A204.1 (cell line): ENCODE data around the gene FAH.
"Not testable (repeated sequence)": the region's sequence is repeated elsewhere in the genome, so short reads cannot be mapped to it uniquely, and the experiment has no call there.

Experiments
- FAIRE-seq: peaks from 2 replicates; lab custom pipeline; 2012; peaks lifted over from hg19 to GRCh38; lab: Jason Lieb, UNC

The FAH gene

DNA sequence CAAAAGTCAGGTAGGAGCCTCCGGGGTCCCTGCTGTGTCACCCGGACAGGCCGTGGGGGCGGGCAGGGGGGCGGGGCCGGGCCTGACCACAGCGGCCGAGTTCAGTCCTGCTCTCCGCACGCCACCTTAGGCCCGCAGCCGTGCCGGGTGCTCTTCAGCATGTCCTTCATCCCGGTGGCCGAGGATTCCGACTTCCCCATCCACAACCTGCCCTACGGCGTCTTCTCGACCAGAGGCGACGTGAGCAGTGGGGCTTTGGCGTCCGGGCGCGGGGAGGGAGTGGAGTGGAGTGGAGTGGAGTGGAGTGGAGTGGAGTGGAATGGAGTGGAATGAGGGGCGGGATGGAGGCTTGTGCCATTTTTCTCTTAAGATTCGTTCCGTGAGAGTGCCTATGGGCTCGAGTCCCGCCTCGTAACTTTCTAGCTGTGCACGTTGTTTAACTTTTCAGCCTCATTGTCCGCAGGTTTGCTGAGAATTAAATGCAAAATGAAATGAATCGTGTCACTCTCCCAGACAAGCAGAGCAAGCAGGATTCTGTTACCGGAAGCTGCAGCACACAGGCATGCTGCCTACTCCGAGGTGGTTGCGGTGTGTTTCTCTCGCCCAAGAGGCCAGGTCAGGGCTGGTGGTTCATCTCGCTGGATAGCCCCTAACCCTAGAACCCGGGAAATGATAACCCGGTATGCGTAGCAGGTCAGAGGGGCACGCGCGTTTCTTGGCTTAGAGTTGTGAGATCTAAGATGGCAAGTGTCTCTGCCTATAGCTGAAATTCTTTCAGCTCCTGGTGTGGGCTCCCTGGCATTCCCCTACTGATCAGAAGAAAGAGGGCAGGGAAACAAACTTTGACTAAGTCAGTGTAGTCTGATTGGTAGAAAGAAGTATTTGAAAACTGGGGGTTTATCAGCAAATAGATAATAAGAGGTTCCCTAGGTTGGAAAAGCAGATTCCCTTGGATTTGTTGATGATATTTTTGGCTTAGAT is at the start of gene FAH:
Gene FAH (plus strand): TSS at position 104 of the 981 bp plus-strand sequence. CDS start 56 bp downstream, at position 160.
- no peak for FAIRE-seq

GRCh38 chr15:80105193-80105592 is 47.6 kb upstream of the FAH start:
- FAIRE-seq = no peak

- FAIRE-seq = no peak
Observed at GRCh38 chr15:80105595-80105994, 47.2 kb upstream of the FAH start.

DNA sequence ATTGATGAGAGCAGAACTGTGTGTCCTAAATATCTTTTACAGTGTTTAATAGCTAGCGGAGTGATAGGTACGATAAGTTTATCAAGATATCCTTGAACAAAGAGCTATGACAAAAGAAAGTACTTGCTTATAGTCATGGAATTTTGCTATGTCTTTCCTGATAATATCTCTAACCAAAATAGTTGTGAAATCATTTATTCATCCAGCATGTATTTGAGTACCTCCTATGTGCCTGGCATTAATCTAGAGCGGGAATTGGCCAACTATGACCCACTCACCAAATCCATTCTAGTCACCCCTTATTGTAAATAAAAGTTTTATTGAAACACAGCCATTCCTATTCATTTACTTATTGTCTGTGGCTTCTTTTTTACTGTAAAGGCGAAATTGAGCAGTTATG is 46.7 kb upstream of the FAH start:
- no peak for FAIRE-seq

GRCh38 chr15:80107204-80107603 is 45.6 kb upstream of the FAH start:
- no peak for FAIRE-seq

DNA sequence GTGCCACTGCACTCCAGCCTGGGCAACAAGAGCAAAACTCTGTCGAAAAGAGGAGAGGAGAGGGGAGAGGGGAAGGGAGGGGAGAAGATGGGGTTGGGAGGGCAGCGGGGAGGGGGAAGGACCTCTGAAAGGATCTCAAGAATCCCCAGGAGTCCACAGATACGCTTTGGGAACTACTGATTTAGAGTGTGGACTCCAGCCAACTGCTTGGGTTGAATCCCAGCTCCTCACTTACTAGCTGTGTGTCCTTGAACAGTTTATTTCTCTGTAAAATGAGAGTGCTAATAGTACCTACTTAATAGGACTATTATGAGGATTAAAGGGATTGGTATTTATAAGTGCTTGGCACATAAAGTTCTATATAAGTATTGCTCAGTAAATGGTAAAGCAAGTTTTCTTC is 45.0 kb upstream of the FAH start:
- no peak for FAIRE-seq

- no peak for FAIRE-seq
Observed at GRCh38 chr15:80109388-80109787, 43.4 kb upstream of the FAH start.

GRCh38 chr15:80110920-80111319 is 41.9 kb upstream of the FAH start:
- no peak for FAIRE-seq

DNA sequence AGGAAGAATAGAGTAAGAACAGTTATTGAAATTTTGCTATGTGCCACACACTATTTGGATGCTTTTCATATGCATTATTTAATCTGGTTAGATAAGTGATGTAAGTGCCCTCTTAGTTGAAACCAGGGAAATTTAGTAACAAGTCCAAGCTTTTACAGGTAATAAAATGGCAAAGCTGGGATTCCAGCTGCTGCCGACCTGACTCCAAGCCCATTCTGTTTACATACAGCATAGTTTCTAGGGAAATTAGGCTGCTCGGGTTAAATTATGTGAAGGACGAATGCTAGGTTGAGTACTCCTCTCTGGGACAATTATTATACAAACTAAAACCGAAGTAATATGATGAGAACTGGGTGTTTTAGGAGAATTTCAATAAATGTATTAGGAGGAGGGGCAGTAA is 38.7 kb upstream of the FAH start:
- FAIRE-seq = no peak

DNA sequence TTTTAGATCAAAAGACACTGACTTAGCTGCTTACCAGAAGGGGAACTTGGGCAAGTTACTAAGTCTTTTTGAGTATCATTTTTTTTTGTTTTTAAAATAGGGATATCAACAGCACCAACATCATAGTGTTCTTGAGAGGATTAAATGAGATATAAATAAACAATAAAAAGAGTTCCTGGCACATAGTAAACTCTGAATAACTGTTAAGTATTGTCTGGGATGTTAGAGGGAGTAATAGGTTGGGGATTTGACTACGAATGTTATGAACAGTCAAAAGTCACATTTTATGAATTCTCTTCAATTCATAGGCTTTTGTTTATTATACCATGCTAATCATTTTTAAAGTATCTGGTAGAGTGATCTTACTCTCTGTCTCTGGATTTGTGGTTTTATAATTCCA is 37.8 kb upstream of the FAH start:
- no peak for FAIRE-seq

GRCh38 chr15:80118956-80119355 is 33.8 kb upstream of the FAH start:
- FAIRE-seq = no peak

- FAIRE-seq = no peak
Observed at GRCh38 chr15:80120636-80121035, 32.2 kb upstream of the FAH start.

DNA sequence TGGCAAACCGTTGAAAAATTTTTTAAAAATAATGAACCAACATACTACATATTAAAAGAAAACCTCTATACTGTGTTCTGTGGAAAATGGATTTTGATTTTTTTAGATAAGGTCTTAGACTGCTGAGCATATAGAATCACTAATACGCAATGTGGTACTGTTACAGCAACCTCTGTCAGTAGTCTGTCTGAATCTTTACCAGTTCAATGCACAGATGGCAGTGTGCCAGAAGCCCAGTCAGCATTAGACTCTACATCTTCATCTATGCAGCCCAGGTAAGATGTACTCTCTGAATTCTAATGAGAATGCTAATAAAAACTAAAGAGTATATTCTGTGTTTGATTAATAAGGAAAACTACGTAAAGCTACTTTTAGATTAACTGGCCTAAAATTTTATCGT is 31.3 kb upstream of the FAH start:
- FAIRE-seq = no peak

GRCh38 chr15:80123034-80123433 is 29.8 kb upstream of the FAH start:
- no peak for FAIRE-seq

DNA sequence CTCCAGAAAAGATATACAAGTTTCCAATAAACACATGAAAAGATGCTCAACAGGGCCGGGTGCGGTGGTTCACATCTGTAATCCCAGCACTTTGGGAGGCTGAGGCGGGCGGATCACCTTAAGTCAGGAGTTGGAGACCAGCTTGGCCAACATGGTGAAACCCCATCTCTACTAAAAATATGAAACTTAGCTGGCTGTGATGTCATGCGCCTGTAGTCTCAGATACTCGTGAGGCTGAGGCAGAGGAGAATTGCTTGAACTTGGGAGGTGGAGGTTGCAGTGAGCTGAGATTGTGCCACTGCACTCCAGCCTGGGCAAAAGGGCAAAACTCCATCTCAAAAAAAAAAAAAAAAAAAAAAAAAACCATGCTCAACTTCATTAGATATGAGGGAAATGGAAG is 25.5 kb upstream of the FAH start:
- FAIRE-seq = not testable (repeated sequence)

DNA sequence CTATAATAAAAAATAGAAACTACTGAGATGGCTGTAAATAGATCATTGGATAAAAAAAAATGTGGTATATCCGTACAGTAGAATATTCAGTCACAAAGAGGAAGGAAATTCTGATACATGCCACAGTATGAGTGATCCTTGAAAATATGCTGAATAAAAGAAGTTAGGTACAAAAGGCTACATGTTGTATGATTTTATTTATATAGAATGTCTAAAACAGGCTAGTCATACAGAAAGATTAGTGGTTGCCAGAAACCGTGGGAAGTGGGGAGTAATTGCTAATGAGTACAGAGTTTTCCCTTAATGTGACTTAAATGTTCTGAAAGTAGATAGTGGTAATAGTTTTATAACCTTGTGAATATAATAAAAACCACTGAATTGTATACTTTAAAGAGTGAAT is 24.9 kb upstream of the FAH start:
- FAIRE-seq = no peak

- no peak for FAIRE-seq
Observed at GRCh38 chr15:80132382-80132781, 20.4 kb upstream of the FAH start.

- FAIRE-seq = no peak
Observed at GRCh38 chr15:80136854-80137253, 15.9 kb upstream of the FAH start.

GRCh38 chr15:80138961-80139360 is 13.8 kb upstream of the FAH start:
- no peak for FAIRE-seq

DNA sequence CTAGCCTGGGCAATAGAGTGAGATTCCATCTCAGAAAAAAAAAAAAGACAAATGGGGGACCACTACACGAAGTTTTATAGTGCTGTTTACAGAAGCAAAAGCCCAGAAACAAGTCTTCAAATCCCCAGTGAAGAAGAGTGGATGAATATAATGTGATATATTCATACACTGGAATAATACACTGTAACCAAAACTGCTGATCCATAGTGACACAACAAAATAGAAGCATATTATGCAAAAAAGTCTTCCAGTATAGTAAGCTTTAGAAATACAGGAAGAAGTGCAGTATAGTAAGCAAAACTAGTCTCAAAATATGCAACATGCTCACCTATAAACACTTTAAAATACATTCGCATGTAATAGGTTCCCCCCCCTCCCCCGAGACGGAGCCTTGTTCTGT is 11.9 kb upstream of the FAH start:
- no peak for FAIRE-seq

DNA sequence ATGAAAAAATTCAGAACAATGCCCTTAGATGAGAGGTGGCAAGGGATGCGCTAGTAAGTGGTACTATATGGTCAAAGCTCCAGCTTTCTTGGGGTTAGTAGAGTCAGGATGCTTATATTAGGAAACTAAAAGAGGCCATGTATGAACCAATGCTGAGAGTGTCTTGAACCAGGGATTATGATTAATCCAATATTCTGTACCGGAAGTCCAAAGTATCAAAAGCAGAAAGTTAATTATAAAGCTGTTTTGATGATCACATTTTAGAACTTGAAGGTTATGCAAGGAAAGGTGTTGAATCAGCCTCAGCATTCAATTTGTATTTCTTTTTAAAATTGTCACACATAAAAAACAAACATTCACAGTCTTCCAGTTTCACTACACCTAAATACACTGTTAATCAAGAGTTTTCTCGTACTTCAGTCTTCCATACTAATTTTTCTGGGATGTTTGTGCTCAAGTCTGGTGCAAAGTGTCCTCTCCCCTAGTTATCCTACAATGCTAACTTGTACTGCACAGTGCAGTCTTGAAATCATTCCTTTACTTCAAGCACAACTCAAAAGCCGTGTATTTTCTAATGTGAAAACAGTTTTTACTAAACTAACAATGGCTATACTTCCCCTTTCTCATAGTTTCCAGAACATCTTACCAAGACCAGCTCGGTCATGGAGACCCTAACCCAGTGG is 10.7 kb upstream of the FAH start:
- FAIRE-seq = no peak

- no peak for FAIRE-seq
Observed at GRCh38 chr15:80142646-80143045, 10.2 kb upstream of the FAH start.

- FAIRE-seq = no peak
Observed at GRCh38 chr15:80151148-80151547, 1.7 kb upstream of the FAH start.

- FAIRE-seq = no peak
Observed at GRCh38 chr15:80151576-80151975, 1.2 kb upstream of the FAH start.
